ENCODE measurements around the gene KCNAB1. TPM values are rescaled to one million over a fixed set of nuclear protein-coding genes. Genes with fewer than 3 reads are reported as not detected.

Gene KCNAB1
- total and polyA plus RNA-seq, 10 of the 15 experiments (the other 5 are each of a cell fraction or from before 2014, with no cell fraction given), result 0.11 to 0.69 (median 0.43) TPM; not detected in 6

DNA sequence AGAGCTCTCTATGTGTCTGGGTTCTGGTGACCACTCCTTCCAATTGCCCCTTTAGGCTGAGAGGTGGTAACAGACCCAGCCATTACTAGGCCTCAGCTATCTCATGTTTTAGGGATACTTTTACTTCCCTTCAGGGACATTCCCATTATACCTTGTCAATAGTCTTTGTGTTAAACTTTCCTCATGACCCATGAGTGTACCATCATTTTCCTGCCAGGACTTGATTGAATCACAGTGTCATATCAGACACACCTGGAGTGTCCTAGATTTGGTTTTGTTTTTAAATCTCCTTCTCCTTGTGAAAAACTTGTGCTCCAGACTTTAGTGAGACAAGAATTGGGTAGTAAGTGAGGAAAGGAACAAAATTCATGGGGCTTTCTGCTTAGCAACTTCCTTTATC, 136.6 kb downstream of the KCNAB1 start:
- POLR2A ChIA-PET, result no interaction called here

More for the DNA sequence above, 136.6 kb downstream of the KCNAB1 start:
- H3K9me3 ChIP-seq (replicated peaks; ENCODE audit: control insufficient read depth, insufficient read depth, low read length), result no peaks in the 10 kb centered on the region
- FAIRE-seq, result no peak
- H3K4me3 ChIP-seq, result no peak overlapping the region
- TF ChIP-seq CHD1 (IDR thresholded peaks at IDR 0.05; ENCODE audit: low read depth, low read length), result no peak
- no peak for TF ChIP-seq EP300 (IDR thresholded peaks at IDR 0.05; ENCODE audit: borderline replicate concordance in 1 of 2, control insufficient read depth in 1 of 2, low read depth in 2 of 2, low read length in 2 of 2)
- TF ChIP-seq, protein P1, sequence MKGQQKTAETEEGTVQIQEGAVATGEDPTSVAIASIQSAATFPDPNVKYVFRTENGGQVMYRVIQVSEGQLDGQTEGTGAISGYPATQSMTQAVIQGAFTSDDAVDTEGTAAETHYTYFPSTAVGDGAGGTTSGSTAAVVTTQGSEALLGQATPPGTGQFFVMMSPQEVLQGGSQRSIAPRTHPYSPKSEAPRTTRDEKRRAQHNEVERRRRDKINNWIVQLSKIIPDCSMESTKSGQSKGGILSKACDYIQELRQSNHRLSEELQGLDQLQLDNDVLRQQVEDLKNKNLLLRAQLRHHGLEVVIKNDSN (IDR thresholded peaks at IDR 0.05; ENCODE audit: borderline replicate concordance, extremely low read length, insufficient read depth, low read depth, low read length), result no peak
- no peak for TF ChIP-seq JUND (IDR thresholded peaks at IDR 0.05; ENCODE audit: low read depth, low read length)
- TF ChIP-seq ETV6 (conservative IDR thresholded peaks at IDR 0.05 in 1 of 2, IDR thresholded peaks at IDR 0.05 in 1 of 2; ENCODE audit: borderline replicate concordance in 1 of 2, low read depth in 1 of 2), result no peak
- TF ChIP-seq, protein P2, sequence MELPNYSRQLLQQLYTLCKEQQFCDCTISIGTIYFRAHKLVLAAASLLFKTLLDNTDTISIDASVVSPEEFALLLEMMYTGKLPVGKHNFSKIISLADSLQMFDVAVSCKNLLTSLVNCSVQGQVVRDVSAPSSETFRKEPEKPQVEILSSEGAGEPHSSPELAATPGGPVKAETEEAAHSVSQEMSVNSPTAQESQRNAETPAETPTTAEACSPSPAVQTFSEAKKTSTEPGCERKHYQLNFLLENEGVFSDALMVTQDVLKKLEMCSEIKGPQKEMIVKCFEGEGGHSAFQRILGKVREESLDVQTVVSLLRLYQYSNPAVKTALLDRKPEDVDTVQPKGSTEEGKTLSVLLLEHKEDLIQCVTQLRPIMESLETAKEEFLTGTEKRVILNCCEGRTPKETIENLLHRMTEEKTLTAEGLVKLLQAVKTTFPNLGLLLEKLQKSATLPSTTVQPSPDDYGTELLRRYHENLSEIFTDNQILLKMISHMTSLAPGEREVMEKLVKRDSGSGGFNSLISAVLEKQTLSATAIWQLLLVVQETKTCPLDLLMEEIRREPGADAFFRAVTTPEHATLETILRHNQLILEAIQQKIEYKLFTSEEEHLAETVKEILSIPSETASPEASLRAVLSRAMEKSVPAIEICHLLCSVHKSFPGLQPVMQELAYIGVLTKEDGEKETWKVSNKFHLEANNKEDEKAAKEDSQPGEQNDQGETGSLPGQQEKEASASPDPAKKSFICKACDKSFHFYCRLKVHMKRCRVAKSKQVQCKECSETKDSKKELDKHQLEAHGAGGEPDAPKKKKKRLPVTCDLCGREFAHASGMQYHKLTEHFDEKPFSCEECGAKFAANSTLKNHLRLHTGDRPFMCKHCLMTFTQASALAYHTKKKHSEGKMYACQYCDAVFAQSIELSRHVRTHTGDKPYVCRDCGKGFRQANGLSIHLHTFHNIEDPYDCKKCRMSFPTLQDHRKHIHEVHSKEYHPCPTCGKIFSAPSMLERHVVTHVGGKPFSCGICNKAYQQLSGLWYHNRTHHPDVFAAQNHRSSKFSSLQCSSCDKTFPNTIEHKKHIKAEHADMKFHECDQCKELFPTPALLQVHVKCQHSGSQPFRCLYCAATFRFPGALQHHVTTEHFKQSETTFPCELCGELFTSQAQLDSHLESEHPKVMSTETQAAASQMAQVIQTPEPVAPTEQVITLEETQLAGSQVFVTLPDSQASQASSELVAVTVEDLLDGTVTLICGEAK (IDR thresholded peaks at IDR 0.05; ENCODE audit: borderline replicate concordance), result no peak
- TF ChIP-seq, protein P3, sequence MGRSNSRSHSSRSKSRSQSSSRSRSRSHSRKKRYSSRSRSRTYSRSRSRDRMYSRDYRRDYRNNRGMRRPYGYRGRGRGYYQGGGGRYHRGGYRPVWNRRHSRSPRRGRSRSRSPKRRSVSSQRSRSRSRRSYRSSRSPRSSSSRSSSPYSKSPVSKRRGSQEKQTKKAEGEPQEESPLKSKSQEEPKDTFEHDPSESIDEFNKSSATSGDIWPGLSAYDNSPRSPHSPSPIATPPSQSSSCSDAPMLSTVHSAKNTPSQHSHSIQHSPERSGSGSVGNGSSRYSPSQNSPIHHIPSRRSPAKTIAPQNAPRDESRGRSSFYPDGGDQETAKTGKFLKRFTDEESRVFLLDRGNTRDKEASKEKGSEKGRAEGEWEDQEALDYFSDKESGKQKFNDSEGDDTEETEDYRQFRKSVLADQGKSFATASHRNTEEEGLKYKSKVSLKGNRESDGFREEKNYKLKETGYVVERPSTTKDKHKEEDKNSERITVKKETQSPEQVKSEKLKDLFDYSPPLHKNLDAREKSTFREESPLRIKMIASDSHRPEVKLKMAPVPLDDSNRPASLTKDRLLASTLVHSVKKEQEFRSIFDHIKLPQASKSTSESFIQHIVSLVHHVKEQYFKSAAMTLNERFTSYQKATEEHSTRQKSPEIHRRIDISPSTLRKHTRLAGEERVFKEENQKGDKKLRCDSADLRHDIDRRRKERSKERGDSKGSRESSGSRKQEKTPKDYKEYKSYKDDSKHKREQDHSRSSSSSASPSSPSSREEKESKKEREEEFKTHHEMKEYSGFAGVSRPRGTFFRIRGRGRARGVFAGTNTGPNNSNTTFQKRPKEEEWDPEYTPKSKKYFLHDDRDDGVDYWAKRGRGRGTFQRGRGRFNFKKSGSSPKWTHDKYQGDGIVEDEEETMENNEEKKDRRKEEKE (IDR thresholded peaks at IDR 0.05), result no peak
- no peak for TF ChIP-seq HDAC6 (IDR thresholded peaks at IDR 0.05; ENCODE audit: unreplicated experiment)
- no peak for TF ChIP-seq RFX5 (IDR thresholded peaks at IDR 0.05; ENCODE audit: low read depth, low read length)
- TF ChIP-seq CBX3 (IDR thresholded peaks at IDR 0.05; ENCODE audit: borderline replicate concordance, low read depth), result no peak
- H3K9ac ChIP-seq (ENCODE audit: control insufficient read depth, insufficient read depth, low read length), result no peak overlapping the region
- H3K79me2 ChIP-seq (ENCODE audit: control insufficient read depth, insufficient read depth, low read length), result no peaks in the 10 kb centered on the region
- ChIA-PET CTCF (no interaction called here), RAD21 (ENCODE audit: unreplicated experiment) (no interaction called here), SMC1A (ENCODE audit: uncharacterized antibody, unreplicated experiment) (interaction anchor here (1.6 kb wide), 1 partner anchor 37 kb away, joined by 4 read pairs; no protein-coding TSS in a partner anchor)
- no TSS peak for BruUV-seq (replicated peaks)
- DNase-seq (ENCODE audit: low read depth, low spot score), result no peak
- no peaks in the 10 kb centered on the region for H4K20me1 ChIP-seq (ENCODE audit: control insufficient read depth, insufficient read depth)
- H2AFZ ChIP-seq (ENCODE audit: control insufficient read depth, low read depth, low read length), result no peak overlapping the region
- no peaks in the 10 kb centered on the region for H3K36me3 ChIP-seq (ENCODE audit: control insufficient read depth in 2 of 2, insufficient read depth in 2 of 2, low read length in 1 of 2)
- H3K27ac ChIP-seq (ENCODE audit: control insufficient read depth, insufficient read depth), result no peak overlapping the region
- H3K4me1 ChIP-seq (ENCODE audit: control insufficient read depth, insufficient read depth, low read length), result no peaks in the 10 kb centered on the region
- no peaks in the 10 kb centered on the region for H3K27me3 ChIP-seq (replicated peaks in 1 of 2; ENCODE audit: control insufficient read depth in 2 of 2, insufficient read depth in 2 of 2, low read length in 1 of 2)
- no peak overlapping the region for H3K4me2 ChIP-seq (ENCODE audit: control insufficient read depth, insufficient read depth)
- in situ Hi-C loops (cut with MboI), result no loop called here
- intact Hi-C loops (cut with micrococcal nuclease; ENCODE audit: unreplicated experiment), result no loop called here
- ATAC-seq, result no peak
